T-helper 17 cell (primary cell): Measurements from ENCODE around the gene NELFA. TPM values are rescaled to one million over a fixed set of nuclear protein-coding genes. Genes with fewer than 3 reads are reported as not detected.

Source experiments
- ATAC-seq: fragments of 150-1000 bp; cut with Tn5 transposase; 2 replicates; pipeline ENCODE4 v1.10.0; 2021; ENCODE audit warnings: mild to moderate bottlenecking, moderate library complexity
- DNase-seq, 3 donors: peaks; one replicate each; pipeline versions ENCODE4 v3.0.0 to v3.0.0-alpha.2; 2020 to 2021
- H3K9me3 ChIP-seq: one replicate; pipeline ENCODE4 v1.7.0; 2013; ENCODE audit warnings: low read length, mild to moderate bottlenecking; ENCODE audit not compliant: control insufficient read depth, poor library complexity, severe bottlenecking
- H3K27ac Mint-ChIP-seq: one replicate; pipeline ENCODE4 v1.8.0; 2022; ENCODE audit warnings: mild to moderate bottlenecking, moderate library complexity, mixed read lengths
- H3K27me3 Mint-ChIP-seq: one replicate; pipeline ENCODE4 v1.8.0; 2022; ENCODE audit warnings: mixed read lengths
- H3K36me3 Mint-ChIP-seq: one replicate; pipeline ENCODE4 v1.8.0; 2022; ENCODE audit warnings: low read depth, mixed read lengths
- H3K4me1 Mint-ChIP-seq: one replicate; pipeline ENCODE4 v1.8.0; 2022; ENCODE audit warnings: mild to moderate bottlenecking, mixed read lengths
- H3K4me3 Mint-ChIP-seq: one replicate; pipeline ENCODE4 v1.8.0; 2022; ENCODE audit warnings: mild to moderate bottlenecking, moderate library complexity, mixed read lengths
- total RNA-seq, 4 donors: library from RNA in 2 of 4; stranded (reverse) in 2 of 4; gene quantifications; one replicate each; pipeline ENCODE4 v1.2.3 and lab custom pipeline; 2022 to 2026

NELFA gene
- total RNA-seq, 2 donors from 2014 or later: 40.7 to 47.2 TPM

- no peaks in the 10 kb centered on the region for H3K27me3 Mint-ChIP-seq
- H3K36me3 Mint-ChIP-seq: peaks cover 5% of the 10 kb centered on the region
- no peak for DNase-seq
- no peak overlapping the region for H3K27ac Mint-ChIP-seq
- ATAC-seq: no peak
- H3K4me1 Mint-ChIP-seq: peaks cover 8% of the 10 kb centered on the region
- no peak overlapping the region for H3K4me3 Mint-ChIP-seq
- no peaks in the 10 kb centered on the region for H3K9me3 ChIP-seq
These were observed 76.0 kb downstream of the NELFA start for GRCh38 chr4:1932736-1933135.

Other genes starting within 250 kb of the NELFA start
- gene FGFR3, start 215.7 kb downstream of the NELFA start, total RNA-seq: under 1 TPM in 1 of 2 donors, not detected in 1; 0.12 TPM
- 10 to 100 TPM; 34.4 to 41.4 TPM for gene LETM1, start 152.8 kb downstream of the NELFA start, total RNA-seq
- gene NSD2, start 137.6 kb downstream of the NELFA start, total RNA-seq: 10 to 100 TPM; 55.0 to 62.2 TPM
- gene NAT8L, start 50.4 kb upstream of the NELFA start, total RNA-seq: not detected
- gene HAUS3, start 233.1 kb upstream of the NELFA start, total RNA-seq: 10 to 100 TPM; 78.5 to 94.5 TPM
- 1 to 10 TPM; 2.8 to 3.9 TPM for gene POLN, start 233.1 kb upstream of the NELFA start, total RNA-seq